HG03139 (cell line): ENCODE measurements around the gene HSPA4.

Experiments
- ATAC-seq: cut with Tn5 transposase; IDR thresholded peaks from one replicate; pipeline ENCODE4 v1.9.1; 2021; ENCODE audit not compliant: unreplicated experiment

HSPA4 gene

DNA sequence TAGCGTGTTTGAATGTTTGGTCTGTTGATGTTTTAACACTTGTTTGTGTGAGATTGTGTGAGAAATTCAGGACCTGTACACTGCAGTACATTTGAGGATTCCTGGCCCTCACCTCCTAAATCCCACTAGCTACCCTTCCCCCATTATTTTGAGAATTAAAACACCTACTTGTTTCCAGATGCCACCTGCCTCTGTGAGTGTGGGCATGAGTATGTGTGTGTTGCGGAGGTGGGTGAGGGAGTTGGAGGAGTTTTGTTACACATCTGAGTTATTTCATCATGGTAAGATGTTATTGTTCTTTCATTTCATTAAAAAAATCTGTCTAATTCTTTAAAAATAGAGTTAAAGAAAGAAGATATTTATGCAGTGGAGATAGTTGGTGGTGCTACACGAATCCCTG, 36.3 kb downstream of the HSPA4 start:
- ATAC-seq = no peak

DNA sequence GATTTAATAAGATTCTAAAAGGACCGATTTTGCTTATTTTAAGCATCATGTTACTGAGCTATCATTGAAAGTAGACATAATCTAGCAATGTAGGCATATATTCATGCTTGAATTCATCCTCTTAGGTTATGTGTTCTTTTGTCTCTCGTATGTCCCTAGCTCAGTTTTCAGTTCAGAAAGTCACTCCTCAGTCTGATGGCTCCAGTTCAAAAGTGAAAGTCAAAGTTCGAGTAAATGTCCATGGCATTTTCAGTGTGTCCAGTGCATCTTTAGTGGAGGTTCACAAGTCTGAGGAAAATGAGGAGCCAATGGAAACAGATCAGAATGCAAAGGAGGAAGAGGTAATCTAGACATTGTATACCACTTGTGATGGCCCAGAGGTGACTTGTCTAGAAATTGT, 39.2 kb downstream of the HSPA4 start:
- ATAC-seq = no peak

DNA sequence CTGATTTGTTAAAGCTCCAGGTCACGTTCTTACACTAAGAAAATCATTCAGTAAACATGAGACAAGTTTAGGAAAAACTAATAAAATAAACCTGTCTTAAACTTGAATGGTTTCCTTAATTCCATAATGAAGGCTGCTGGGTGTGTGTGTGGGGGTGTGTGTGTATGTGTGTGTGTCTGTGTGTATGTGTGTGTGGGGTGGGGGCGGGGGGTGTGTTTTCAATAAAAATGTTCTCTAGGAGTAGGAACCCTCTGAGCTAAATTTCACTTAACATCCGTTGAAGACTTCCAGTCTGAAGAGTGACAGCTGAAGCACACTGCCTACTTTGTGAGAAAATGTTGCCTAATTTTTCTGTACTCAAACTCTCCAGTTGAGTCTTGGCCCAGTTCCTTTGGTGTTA, 54.5 kb downstream of the HSPA4 start:
- no peak for ATAC-seq

GRCh38 chr5:133106761-133107572, 55.2 kb downstream of the HSPA4 start:
- no peak for ATAC-seq

- no peak for ATAC-seq
Measured at GRCh38 chr5:133108481-133108921, 56.7 kb downstream of the HSPA4 start.

- ATAC-seq = no peak
Measured at GRCh38 chr5:133109655-133110483, 58.1 kb downstream of the HSPA4 start.

DNA sequence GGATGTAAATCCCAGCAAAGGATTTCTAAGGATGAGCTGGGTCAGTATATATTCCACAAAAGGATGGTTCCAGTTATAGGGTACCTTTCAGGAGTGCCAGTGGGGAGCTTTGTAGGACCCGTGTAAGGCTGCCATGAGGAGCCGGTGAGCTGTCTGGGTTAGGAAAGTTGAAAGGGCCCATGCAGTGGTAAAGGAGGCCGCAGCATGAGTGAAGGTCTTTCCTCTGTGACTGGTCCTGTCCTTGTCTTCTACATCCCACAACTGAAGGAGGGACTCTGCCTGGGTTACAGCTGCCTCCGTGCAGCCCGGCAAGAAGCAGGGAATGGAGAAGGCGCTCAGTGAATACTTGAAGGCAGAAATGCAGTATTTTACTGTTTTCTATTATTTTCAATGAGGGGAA, 58.9 kb downstream of the HSPA4 start:
- no peak for ATAC-seq

- ATAC-seq = no peak
Measured at GRCh38 chr5:133111299-133111698, 59.5 kb downstream of the HSPA4 start.

GRCh38 chr5:133112026-133112660, 60.3 kb downstream of the HSPA4 start:
- no peak for ATAC-seq

- ATAC-seq = no peak
Measured at GRCh38 chr5:133113331-133114061, 61.7 kb downstream of the HSPA4 start.

GRCh38 chr5:133114166-133114932, 62.5 kb downstream of the HSPA4 start:
- ATAC-seq = no peak

GRCh38 chr5:133114933-133115310, 63.1 kb downstream of the HSPA4 start:
- no peak for ATAC-seq

- no peak for ATAC-seq
Measured at GRCh38 chr5:133116601-133117000, 64.8 kb downstream of the HSPA4 start.

DNA sequence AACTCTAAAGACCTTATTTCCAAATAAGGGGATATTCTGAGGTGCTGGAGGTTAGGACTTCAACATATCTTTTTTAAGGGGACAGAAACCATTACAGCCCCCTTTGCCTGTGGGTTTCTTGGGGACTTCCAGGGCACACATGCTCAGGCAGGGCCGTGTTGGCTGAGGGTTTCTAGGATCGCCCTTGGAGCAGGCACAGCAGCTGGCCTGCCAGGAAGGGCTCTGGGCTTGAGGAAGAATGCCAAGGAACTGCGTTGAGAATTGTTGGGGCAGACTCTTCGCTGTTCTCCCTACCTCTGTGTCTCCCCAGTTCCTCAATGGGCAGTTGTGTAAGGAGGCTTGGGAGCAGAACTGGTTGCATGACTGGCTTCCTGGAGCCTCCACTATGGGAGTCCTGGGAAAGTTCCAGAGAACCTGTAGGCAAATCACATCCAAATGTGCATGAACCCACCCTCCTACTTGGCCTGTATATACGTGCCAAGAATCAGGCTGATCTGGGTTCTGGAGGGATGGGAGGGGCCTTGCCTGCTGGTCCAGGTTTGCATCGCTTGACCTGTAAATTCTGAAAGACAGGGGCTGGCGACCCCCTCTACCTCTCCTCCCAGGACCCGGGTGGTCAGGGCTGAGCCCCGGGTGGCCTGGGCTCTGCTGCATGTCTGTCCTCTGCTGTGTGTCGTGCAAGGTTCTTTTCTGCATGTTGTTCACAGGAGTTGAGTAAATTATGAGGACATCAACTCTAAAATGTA, 65.5 kb downstream of the HSPA4 start:
- no peak for ATAC-seq

GRCh38 chr5:133117912-133118445, 66.2 kb downstream of the HSPA4 start:
- ATAC-seq = no peak

DNA sequence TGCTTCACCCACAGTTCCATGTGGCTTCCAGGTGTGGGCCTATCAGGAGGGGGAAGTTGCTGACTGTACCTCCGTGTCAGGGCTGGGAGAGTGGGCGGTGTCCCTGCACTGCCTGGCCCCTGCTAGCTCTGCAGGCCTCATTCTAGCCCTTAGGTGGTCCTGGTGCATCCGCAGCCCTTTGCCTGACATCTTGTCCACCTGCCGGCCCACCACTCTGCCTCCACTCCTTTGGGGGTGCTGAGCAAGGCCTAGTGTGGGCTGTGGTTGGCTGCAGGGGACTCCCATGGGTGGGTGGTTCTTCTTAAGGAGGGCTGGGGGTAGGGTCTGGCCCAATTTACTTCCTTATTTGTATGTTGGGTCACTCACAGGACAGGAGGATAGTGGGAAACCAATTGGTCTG, 66.9 kb downstream of the HSPA4 start:
- ATAC-seq = no peak

DNA sequence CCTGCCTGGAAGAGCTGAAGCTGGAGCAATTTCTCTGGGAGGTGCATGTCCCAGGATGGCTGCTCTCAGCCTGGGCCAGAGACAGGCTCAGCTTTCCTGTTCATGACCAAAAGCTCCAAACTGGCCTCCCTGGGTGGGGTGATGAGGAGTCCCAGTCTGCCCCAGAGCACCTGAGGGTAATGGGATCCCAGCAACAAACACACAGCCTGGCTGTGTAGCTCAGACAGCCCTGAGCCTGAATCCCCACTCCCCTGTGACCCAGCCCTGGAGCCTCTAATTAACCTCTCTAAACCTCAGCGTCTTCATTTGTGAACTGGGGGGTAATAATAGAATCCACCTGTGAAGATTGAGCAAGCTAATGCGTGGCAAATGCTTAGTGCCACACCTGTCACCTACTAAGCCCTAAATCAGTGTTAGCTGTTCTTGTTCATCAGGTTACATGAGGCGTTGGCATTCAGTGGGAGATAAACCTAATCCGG, 67.5 kb downstream of the HSPA4 start:
- ATAC-seq = no peak

- ATAC-seq = no peak
Measured at GRCh38 chr5:133120156-133120750, 68.4 kb downstream of the HSPA4 start.

DNA sequence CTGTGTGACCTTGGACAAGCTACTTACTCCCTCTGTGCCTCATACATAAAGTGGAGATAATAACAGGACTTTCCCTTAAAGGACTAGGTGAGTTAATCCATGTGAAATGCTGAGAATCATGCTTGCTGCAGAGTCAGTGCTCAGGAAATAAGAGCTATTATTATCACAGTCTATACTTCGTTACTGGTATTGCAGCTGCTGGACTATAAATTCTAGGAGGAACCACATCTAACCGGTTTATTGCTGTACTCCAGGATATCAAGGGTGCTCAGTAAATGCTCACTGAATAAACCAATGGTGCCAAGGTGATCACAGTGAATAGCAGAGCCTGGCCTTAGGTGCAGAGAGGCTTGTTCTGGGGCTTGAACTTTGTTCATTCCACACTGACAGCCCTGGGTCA, 69.3 kb downstream of the HSPA4 start:
- ATAC-seq = no peak
